ENCODE data around the gene ABI3BP. TPM values are rescaled to one million over a fixed set of nuclear protein-coding genes. Genes with fewer than 3 reads are reported as not detected.

The ABI3BP gene
- total RNA-seq, 1 experiment from 2014 or later, result 0.28 TPM

GRCh38 chr3:100730524-100730923 is 262.7 kb downstream of the ABI3BP start:
- Histone ChIP-seq H2AFZ (ENCODE audit: low read length) (no peak overlapping the region), H3K27ac (ENCODE audit: insufficient read length, low read depth, low read length) (peak overlapping the region; percentile 70), H3K27me3 (ENCODE audit: insufficient read depth, low read length) (no peaks in the 10 kb centered on the region), H3K4me2 (ENCODE audit: insufficient read depth, insufficient read length, low read length) (no peak overlapping the region), H3K79me1 (ENCODE audit: insufficient read depth, low read depth, low read length, poor library complexity, severe bottlenecking) (no peaks in the 10 kb centered on the region), H2BK20ac (ENCODE audit: low read depth, low read length, poor library complexity, severe bottlenecking) (no peak overlapping the region), H3K9ac (ENCODE audit: extremely low read depth, insufficient read length, low read length) (no peak overlapping the region), H3K14ac (ENCODE audit: insufficient read depth, low read length) (no peak overlapping the region), H4K8ac (replicated peaks; ENCODE audit: insufficient read length, low read depth, low read length) (no peak overlapping the region), H2BK5ac (ENCODE audit: insufficient read length, low read length) (no peak overlapping the region), H2AK5ac (ENCODE audit: insufficient read length, low read length) (no peak overlapping the region), H3K79me2 (ENCODE audit: insufficient read depth, low read length) (no peaks in the 10 kb centered on the region; the same call in 1 of the 2 replicates), H3K4me1 (ENCODE audit: insufficient read depth, low read length) (no peaks in the 10 kb centered on the region), H2BK15ac (ENCODE audit: low read depth, low read length) (no peak overlapping the region), H3K56ac (ENCODE audit: insufficient read length, low read depth, low read length) (no peak overlapping the region), H3T11ph (ENCODE audit: low read length) (no peak overlapping the region), H3K18ac (ENCODE audit: insufficient read length, low read depth, low read length) (no peak overlapping the region), H2BK12ac (ENCODE audit: insufficient read length, low read depth, low read length) (no peak overlapping the region), H4K5ac (ENCODE audit: insufficient read length, low read depth, low read length) (no peak overlapping the region), H3K4ac (ENCODE audit: low read depth, low read length) (no peak overlapping the region), H3K23ac (ENCODE audit: insufficient read length, low read depth, low read length) (no peak overlapping the region), H3K23me2 (ENCODE audit: insufficient read length, low read depth, low read length, poor library complexity, severe bottlenecking) (no peaks in the 10 kb centered on the region), H4K91ac (ENCODE audit: insufficient read length, low read depth, low read length) (no peak overlapping the region), H4K20me1 (ENCODE audit: control insufficient read depth, insufficient read depth, insufficient read length) (no peaks in the 10 kb centered on the region), H2BK120ac (ENCODE audit: low read depth, low read length, poor library complexity, severe bottlenecking) (no peak overlapping the region), H3K9me3 (ENCODE audit: control insufficient read depth, low read depth, low read length) (no peaks in the 10 kb centered on the region)
- Mint-ChIP-seq H3K27ac (peak overlapping the region in 2 of 3 experiments; percentile 42 to 53; a peak in 4 of 7 replicates), H3K4me1 (peaks cover 28 to 37% of the 10 kb centered on the region in 2 experiments), H3K4me3 (no peak overlapping the region), H3K27me3 (ENCODE audit: low read depth) (no peaks in the 10 kb centered on the region), H3K9me3 (no peaks in the 10 kb centered on the region), H3K36me3 (ENCODE audit: insufficient read depth in 1 of 3, low read depth in 3 of 3) (peaks cover 16 to 60% (median 42%) of the 10 kb centered on the region in 3 experiments; a peak in 6 of 7 replicates)
- WGBS (ENCODE audit: extremely low coverage, insufficient read length, low lambda C conversion rate), result no CpG with 5 or more reads among the region's 3 CpGs
- no peak for DNase-seq
- TF ChIP-seq CTCF (conservative IDR thresholded peaks at IDR 0.05), result no peak

All from H9 (cell line).